ENCODE measurements around the gene NTN4.

DNA sequence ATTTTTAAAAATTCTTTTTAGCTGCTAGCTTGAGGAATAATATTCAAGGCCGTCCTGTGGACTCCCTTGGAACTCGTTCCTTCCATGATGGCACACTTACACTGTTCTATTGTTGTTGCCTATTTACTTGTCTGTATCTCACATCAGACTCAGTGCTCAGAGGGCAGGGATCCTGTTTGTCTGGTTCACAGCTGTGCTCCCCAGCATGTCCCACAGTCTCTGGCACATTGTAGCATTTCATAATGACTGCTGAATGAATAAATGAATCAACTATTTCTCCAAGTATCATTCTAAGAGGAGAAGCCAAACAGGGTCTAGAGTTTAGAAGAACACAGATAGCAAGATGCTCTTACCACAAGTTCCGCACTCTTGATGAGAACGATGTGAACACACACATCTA lies 48.0 kb downstream of the NTN4 start:
- TF ChIP-seq, protein P1, sequence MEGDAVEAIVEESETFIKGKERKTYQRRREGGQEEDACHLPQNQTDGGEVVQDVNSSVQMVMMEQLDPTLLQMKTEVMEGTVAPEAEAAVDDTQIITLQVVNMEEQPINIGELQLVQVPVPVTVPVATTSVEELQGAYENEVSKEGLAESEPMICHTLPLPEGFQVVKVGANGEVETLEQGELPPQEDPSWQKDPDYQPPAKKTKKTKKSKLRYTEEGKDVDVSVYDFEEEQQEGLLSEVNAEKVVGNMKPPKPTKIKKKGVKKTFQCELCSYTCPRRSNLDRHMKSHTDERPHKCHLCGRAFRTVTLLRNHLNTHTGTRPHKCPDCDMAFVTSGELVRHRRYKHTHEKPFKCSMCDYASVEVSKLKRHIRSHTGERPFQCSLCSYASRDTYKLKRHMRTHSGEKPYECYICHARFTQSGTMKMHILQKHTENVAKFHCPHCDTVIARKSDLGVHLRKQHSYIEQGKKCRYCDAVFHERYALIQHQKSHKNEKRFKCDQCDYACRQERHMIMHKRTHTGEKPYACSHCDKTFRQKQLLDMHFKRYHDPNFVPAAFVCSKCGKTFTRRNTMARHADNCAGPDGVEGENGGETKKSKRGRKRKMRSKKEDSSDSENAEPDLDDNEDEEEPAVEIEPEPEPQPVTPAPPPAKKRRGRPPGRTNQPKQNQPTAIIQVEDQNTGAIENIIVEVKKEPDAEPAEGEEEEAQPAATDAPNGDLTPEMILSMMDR (IDR thresholded peaks at IDR 0.05): no peak
- TF ChIP-seq POLR2A (IDR thresholded peaks at IDR 0.05) (no peak), EP300 (IDR thresholded peaks at IDR 0.05) (no peak)
